ENCODE results near the gene KLF15. TPM values are rescaled to one million over a fixed set of nuclear protein-coding genes. Genes with fewer than 3 reads are reported as not detected.
"Not testable (repeated sequence)": the region's sequence is repeated elsewhere in the genome, so short reads cannot be mapped to it uniquely, and the experiment has no call there.

Gene KLF15
- polyA plus RNA-seq, 1 donor (not counting 4 experiments of a cell fraction or from before 2014, with no cell fraction given), result 0.03 TPM

DNA sequence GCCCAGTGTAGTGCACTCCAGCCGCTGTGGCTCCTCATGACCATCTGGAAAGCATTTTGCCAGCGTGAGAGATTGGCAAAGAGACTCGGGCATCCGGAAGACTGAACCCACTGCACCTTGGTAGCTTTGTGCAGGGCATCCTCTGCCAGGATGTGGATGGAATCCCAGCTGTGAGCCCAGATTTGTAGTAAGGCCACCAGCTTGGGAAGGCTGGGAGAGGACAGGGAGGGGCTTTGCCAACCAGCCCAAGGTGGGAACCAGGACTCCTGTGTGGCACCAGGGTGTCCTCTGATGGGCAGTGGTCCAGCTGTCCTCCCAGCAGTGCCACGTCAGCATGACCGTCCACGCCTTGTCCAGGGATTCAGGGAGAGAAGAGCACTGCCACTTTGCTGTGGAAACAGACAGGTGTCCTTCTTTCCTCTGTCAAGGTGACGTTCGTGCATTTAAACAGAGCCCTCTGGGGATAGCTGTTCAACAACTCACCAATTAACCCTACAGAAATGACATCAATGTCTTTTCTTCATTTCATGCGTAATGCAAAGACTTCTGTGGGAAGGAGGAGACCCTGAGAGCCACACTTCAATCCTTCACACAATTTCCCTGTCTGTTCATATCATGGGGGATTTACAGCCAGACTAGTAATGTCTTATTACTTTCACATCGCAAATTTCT, 19.1 kb downstream of the KLF15 start:
- no peaks in the 10 kb centered on the region for H3K36me3 ChIP-seq (ENCODE audit: control insufficient read depth in 2 of 2, extremely low read depth in 1 of 2, insufficient read depth in 2 of 2, low read length in 2 of 2)
- H3K27me3 ChIP-seq (ENCODE audit: control insufficient read depth, extremely low read depth, insufficient read depth, low read length), result peaks cover 20% of the 10 kb centered on the region
- H4K20me1 ChIP-seq (ENCODE audit: control insufficient read depth, extremely low read depth, insufficient read depth, low read length), result no peaks in the 10 kb centered on the region
- dilution Hi-C loops (cut with MboI; ENCODE audit: extremely low pct_ligation_motif_present, low sequenced_read_pairs), result no loop called here
- H3K79me2 ChIP-seq (ENCODE audit: control insufficient read depth, insufficient read depth, low read length), result no peaks in the 10 kb centered on the region
- no peaks in the 10 kb centered on the region for H3K9me3 ChIP-seq (ENCODE audit: control insufficient read depth, low read depth, low read length)
- FAIRE-seq, result no peak
- DNase-seq (ENCODE audit: low read depth, low spot score), result no peak
- no peak overlapping the region for H3K4me2 ChIP-seq (ENCODE audit: control insufficient read depth, extremely low read depth, insufficient read depth, low read depth, low read length)
- H3K9me1 ChIP-seq (ENCODE audit: control insufficient read depth, extremely low read depth, insufficient read depth, low read length), result no peaks in the 10 kb centered on the region
- no peak overlapping the region for H3K4me3 ChIP-seq (ENCODE audit: control insufficient read depth in 2 of 3, extremely low read depth in 1 of 3, insufficient read depth in 2 of 3, low read depth in 1 of 3, low read length in 3 of 3)
- no peaks in the 10 kb centered on the region for H3K4me1 ChIP-seq (ENCODE audit: control insufficient read depth, extremely low read depth, insufficient read depth, low read length)
- no peak overlapping the region for H3K9ac ChIP-seq (ENCODE audit: control insufficient read depth, extremely low read depth, insufficient read depth, low read length)
- TF ChIP-seq EZH2 (IDR thresholded peaks at IDR 0.05; ENCODE audit: low read length), result no peak
- TF ChIP-seq, protein P1, sequence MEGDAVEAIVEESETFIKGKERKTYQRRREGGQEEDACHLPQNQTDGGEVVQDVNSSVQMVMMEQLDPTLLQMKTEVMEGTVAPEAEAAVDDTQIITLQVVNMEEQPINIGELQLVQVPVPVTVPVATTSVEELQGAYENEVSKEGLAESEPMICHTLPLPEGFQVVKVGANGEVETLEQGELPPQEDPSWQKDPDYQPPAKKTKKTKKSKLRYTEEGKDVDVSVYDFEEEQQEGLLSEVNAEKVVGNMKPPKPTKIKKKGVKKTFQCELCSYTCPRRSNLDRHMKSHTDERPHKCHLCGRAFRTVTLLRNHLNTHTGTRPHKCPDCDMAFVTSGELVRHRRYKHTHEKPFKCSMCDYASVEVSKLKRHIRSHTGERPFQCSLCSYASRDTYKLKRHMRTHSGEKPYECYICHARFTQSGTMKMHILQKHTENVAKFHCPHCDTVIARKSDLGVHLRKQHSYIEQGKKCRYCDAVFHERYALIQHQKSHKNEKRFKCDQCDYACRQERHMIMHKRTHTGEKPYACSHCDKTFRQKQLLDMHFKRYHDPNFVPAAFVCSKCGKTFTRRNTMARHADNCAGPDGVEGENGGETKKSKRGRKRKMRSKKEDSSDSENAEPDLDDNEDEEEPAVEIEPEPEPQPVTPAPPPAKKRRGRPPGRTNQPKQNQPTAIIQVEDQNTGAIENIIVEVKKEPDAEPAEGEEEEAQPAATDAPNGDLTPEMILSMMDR (optimal IDR thresholded peaks at IDR 0.05 in 1 of 3, IDR thresholded peaks at IDR 0.05 in 1 of 3, conservative IDR thresholded peaks at IDR 0.05 in 1 of 3; ENCODE audit: extremely low read depth in 1 of 3, insufficient read depth in 2 of 3, low read length in 3 of 3), result no peak
- no peak overlapping the region for H2AFZ ChIP-seq (ENCODE audit: control insufficient read depth, low read length)
- H3K27ac ChIP-seq (ENCODE audit: control insufficient read depth, insufficient read depth, low read length), result no peak overlapping the region

DNA sequence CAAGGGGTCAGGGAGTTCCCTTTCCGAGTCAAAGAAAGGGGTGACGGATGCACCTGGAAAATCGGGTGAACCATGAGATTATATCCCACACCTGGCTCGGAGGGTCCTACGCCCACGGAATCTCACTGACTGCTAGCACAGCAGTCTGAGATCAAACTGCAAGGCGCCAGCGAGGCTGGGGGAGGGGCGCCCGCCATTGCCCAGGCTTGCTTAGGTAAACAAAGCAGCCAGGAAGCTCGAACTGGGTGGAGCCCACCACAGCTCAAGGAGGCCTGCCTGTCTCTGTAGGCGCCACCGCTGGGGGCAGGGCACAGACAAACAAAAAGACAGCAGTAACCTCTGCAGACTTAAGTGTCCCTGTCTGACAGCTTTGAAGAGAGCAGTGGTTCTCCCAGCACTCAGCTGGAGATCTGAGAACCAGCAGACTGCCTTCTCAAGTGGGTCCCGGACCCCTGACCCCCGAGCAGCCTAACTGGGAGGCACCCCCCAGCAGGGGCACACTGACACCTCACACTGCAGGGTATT, 25.3 kb downstream of the KLF15 start:
- H2AFZ ChIP-seq (ENCODE audit: control insufficient read depth, low read length); H3K27me3 ChIP-seq (ENCODE audit: control insufficient read depth, extremely low read depth, insufficient read depth, low read length); H4K20me1 ChIP-seq (ENCODE audit: control insufficient read depth, extremely low read depth, insufficient read depth, low read length); H3K4me3 ChIP-seq (ENCODE audit: control insufficient read depth in 2 of 3, extremely low read depth in 1 of 3, insufficient read depth in 2 of 3, low read depth in 1 of 3, low read length in 3 of 3); H3K4me2 ChIP-seq (ENCODE audit: control insufficient read depth, extremely low read depth, insufficient read depth, low read depth, low read length); dilution Hi-C loops (cut with MboI; ENCODE audit: extremely low pct_ligation_motif_present, low sequenced_read_pairs); H3K79me2 ChIP-seq (ENCODE audit: control insufficient read depth, insufficient read depth, low read length); H3K36me3 ChIP-seq (ENCODE audit: control insufficient read depth in 2 of 2, extremely low read depth in 1 of 2, insufficient read depth in 2 of 2, low read length in 2 of 2); DNase-seq (ENCODE audit: low read depth, low spot score); H3K27ac ChIP-seq (ENCODE audit: control insufficient read depth, insufficient read depth, low read length); FAIRE-seq; H3K9me3 ChIP-seq (ENCODE audit: control insufficient read depth, low read depth, low read length); H3K4me1 ChIP-seq (ENCODE audit: control insufficient read depth, extremely low read depth, insufficient read depth, low read length); H3K9me1 ChIP-seq (ENCODE audit: control insufficient read depth, extremely low read depth, insufficient read depth, low read length); H3K9ac ChIP-seq (ENCODE audit: control insufficient read depth, extremely low read depth, insufficient read depth, low read length): not testable (repeated sequence)
